Neural cell (in vitro differentiated cells): ENCODE data around the gene AIMP1. TPM values are rescaled to one million over a fixed set of nuclear protein-coding genes. Genes with fewer than 3 reads are reported as not detected.

Experiments used
- H2AFZ ChIP-seq: fragments of 200-600, 300-800 bp; sonication (generic), shearing (Covaris generic); 2 replicates; pipeline ENCODE4 v1.6.0; 2014; ENCODE audit warnings: low read depth, mild to moderate bottlenecking, antibody characterized with exemption, low read length, moderate library complexity
- H3F3A ChIP-seq: fragments of 200-600 bp; shearing (Covaris generic); 2 replicates; pipeline ENCODE4 v1.6.1; 2016; ENCODE audit warnings: mild to moderate bottlenecking, moderate library complexity, mixed read lengths, antibody characterized with exemption, low read length; ENCODE audit not compliant: insufficient read depth, poor library complexity, severe bottlenecking
- H3K27ac ChIP-seq: fragments of 200-600, 300-800 bp; sonication (generic), shearing (Covaris generic); 2 replicates; pipeline ENCODE4 v1.5.1; 2014; ENCODE audit warnings: mild to moderate bottlenecking, low read length, moderate library complexity
- H3K27me3 ChIP-seq: fragments of 300-800, 200-600 bp; sonication (generic), shearing (Covaris generic); 2 replicates; pipeline ENCODE4 v1.6.0; 2014; ENCODE audit warnings: mild to moderate bottlenecking, low read depth, low read length, moderate library complexity; ENCODE audit not compliant: insufficient read depth
- H3K36me3 ChIP-seq: fragments of 300-800, 200-600 bp; sonication (generic), shearing (Covaris generic); 2 replicates; pipeline ENCODE4 v1.5.1; 2014; ENCODE audit warnings: mild to moderate bottlenecking, antibody characterized with exemption, low read length, moderate library complexity; ENCODE audit not compliant: insufficient read depth
- H3K4me2 ChIP-seq: fragments of 300-800, 200-600 bp; sonication (generic), shearing (Covaris generic); 2 replicates; pipeline ENCODE4 v1.6.0; 2014; ENCODE audit warnings: mild to moderate bottlenecking, low read length
- H3K4me3 ChIP-seq: fragments of 300-800, 200-600 bp; sonication (generic), shearing (Covaris generic); 2 replicates; pipeline ENCODE4 v1.5.1; 2014; ENCODE audit warnings: mild to moderate bottlenecking, low read length, moderate library complexity
- H3K79me2 ChIP-seq: fragments of 200-600 bp; shearing (Covaris generic); replicated peaks from 2 replicates; pipeline ENCODE4 v1.6.0; 2014; ENCODE audit warnings: mild to moderate bottlenecking, low read length, moderate library complexity; ENCODE audit not compliant: insufficient read depth
- H3K9ac ChIP-seq: fragments of 300-800, 200-600 bp; sonication (generic), shearing (Covaris generic); 2 replicates; pipeline ENCODE4 v1.6.1; 2016; ENCODE audit warnings: mild to moderate bottlenecking, low read length, mixed read lengths
- H3K9me2 ChIP-seq: fragments of 200-600 bp; shearing (Covaris generic); 2 replicates; pipeline ENCODE4 v1.6.1; 2016; ENCODE audit warnings: mild to moderate bottlenecking, low read length, mixed read lengths; ENCODE audit not compliant: insufficient read depth
- H3K9me3 ChIP-seq: fragments of 200-600, 300-800 bp; sonication (generic), shearing (Covaris generic); 2 replicates; pipeline ENCODE4 v1.6.1; 2016; ENCODE audit warnings: mild to moderate bottlenecking, mixed run types, low read length, moderate library complexity, mixed read lengths
- H4K20me1 ChIP-seq: fragments of 200-600 bp; shearing (Covaris generic); 2 replicates; pipeline ENCODE4 v1.6.1; 2016; ENCODE audit warnings: mild to moderate bottlenecking, mixed run types; ENCODE audit not compliant: insufficient read depth
- EP300 ChIP-seq: fragments of 450-650 bp; conservative IDR thresholded peaks from 2 replicates; pipeline ENCODE4 v1.6.1; 2014; ENCODE audit warnings: antibody characterized with exemption, mild to moderate bottlenecking, moderate library complexity; ENCODE audit not compliant: poor library complexity, severe bottlenecking
- EZH2 ChIP-seq: fragments of 200-600, 300-800 bp; shearing (Covaris generic), sonication (generic); IDR thresholded peaks from 2 replicates; pipeline ENCODE4 v1.6.1; 2014; ENCODE audit warnings: antibody characterized with exemption, low read length, borderline replicate concordance, mild to moderate bottlenecking; ENCODE audit not compliant: insufficient read depth, poor library complexity, severe bottlenecking
- MXI1 ChIP-seq: fragments of 450-650 bp; conservative IDR thresholded peaks from 2 replicates; pipeline ENCODE4 v1.6.1; 2014; ENCODE audit warnings: antibody characterized with exemption, mild to moderate bottlenecking; ENCODE audit not compliant: poor library complexity, severe bottlenecking
- POLR2AphosphoS5 ChIP-seq: IDR thresholded peaks from 2 replicates; pipeline ENCODE4 v1.6.1; 2012
- RAD21 ChIP-seq: fragments of 450-650 bp; conservative IDR thresholded peaks from 2 replicates; pipeline ENCODE4 v1.6.1; 2014; ENCODE audit warnings: antibody characterized with exemption, mild to moderate bottlenecking, moderate library complexity
- SMC3 ChIP-seq: fragments of 450-650 bp; conservative IDR thresholded peaks from 2 replicates; pipeline ENCODE4 v1.6.1; 2014; ENCODE audit warnings: antibody characterized with exemption, mild to moderate bottlenecking, moderate library complexity; ENCODE audit not compliant: poor library complexity
- TAF1 ChIP-seq: IDR thresholded peaks from 2 replicates; pipeline ENCODE4 v1.6.1; 2012; ENCODE audit warnings: low read depth
- polyA plus RNA-seq: library from polyadenylated mRNA; depleted of rRNA; stranded (reverse); fragments of >200 nt; gene quantifications from 2 replicates; pipeline ENCODE4 v1.2.3, GENCODE V29; 2014
- TF ChIP-seq, protein P1 (sequence below): IDR thresholded peaks from 2 replicates; pipeline ENCODE4 v1.6.1; 2012; ENCODE audit warnings: borderline replicate concordance
- TF ChIP-seq, protein P2 (sequence below): fragments of 450-650 bp; IDR thresholded peaks from 2 replicates; pipeline ENCODE4 v1.5.1; 2014; ENCODE audit warnings: antibody characterized with exemption, mild to moderate bottlenecking, moderate library complexity; ENCODE audit not compliant: poor library complexity, severe bottlenecking

AIMP1 gene
- polyA plus RNA-seq, 1 donor from 2014 or later = 46.5 TPM

DNA sequence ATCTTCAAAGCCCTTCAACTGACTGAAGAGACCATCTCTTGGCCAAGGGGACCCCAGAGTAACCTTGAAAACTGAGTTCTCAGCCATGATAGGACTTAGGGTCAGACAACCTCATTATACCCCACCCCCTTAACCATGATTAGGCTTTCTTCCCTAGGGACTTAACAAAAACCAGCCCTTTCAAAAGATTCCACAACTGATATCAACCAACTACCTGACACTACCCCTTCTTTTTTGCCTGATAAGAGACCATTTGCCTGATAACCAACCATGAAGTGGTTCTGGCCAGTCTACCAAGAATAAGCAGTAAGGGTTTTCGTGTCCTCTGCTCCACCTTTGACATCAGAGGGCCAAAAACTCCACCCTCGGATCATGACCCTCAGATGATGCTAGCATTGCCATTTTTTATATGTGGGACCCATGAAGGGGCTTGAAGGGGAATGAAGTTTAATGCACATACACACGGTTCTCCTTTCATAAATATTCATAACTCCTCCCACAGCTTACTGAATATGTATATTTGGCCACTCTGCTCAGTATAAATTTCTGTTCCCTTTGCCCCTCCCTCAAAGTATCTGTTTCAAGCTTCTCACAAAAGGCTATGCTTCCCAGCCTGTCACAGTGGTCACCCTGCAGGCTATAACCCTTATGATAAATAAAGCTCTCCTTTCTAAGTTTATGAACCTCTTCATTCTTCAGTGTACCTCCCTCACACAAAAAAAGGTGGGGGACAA lies 12.6 kb upstream of the AIMP1 start:
- no peak overlapping the region for H3K27ac ChIP-seq
- H3K9me2 ChIP-seq = no peaks in the 10 kb centered on the region
- H3F3A ChIP-seq = no peaks in the 10 kb centered on the region
- no peaks in the 10 kb centered on the region for H4K20me1 ChIP-seq
- H3K9ac ChIP-seq = no peak overlapping the region
- no peak overlapping the region for H3K4me2 ChIP-seq
- no peaks in the 10 kb centered on the region for H3K9me3 ChIP-seq
- H3K79me2 ChIP-seq = no peaks in the 10 kb centered on the region
- no peak overlapping the region for H2AFZ ChIP-seq
- TF ChIP-seq SMC3 = no peak
- H3K27me3 ChIP-seq = no peaks in the 10 kb centered on the region
- no peaks in the 10 kb centered on the region for H3K36me3 ChIP-seq
- no peak overlapping the region for H3K4me3 ChIP-seq

DNA sequence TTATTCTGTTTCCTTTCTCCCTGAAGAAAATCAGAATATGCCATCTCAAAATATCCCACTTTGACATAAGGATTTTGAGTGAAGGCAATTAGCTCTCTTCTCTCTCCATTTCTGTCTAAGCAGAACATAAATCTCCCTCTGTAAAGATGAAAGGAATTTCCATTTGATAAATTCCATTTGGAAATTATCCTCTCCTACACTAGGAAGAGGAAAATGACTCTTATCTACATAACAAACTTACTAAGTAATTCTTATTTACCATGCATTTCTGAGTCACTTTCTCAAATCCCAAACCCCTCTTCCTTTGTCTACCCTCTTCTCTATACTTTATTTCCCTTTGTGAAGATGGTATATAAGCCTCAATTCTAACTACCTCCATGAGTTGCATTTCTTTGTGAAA lies 11.7 kb upstream of the AIMP1 start:
- no peak for TF ChIP-seq SMC3
- TF ChIP-seq POLR2AphosphoS5 = no peak
- TF ChIP-seq MXI1 = no peak
- TF ChIP-seq, protein P1, sequence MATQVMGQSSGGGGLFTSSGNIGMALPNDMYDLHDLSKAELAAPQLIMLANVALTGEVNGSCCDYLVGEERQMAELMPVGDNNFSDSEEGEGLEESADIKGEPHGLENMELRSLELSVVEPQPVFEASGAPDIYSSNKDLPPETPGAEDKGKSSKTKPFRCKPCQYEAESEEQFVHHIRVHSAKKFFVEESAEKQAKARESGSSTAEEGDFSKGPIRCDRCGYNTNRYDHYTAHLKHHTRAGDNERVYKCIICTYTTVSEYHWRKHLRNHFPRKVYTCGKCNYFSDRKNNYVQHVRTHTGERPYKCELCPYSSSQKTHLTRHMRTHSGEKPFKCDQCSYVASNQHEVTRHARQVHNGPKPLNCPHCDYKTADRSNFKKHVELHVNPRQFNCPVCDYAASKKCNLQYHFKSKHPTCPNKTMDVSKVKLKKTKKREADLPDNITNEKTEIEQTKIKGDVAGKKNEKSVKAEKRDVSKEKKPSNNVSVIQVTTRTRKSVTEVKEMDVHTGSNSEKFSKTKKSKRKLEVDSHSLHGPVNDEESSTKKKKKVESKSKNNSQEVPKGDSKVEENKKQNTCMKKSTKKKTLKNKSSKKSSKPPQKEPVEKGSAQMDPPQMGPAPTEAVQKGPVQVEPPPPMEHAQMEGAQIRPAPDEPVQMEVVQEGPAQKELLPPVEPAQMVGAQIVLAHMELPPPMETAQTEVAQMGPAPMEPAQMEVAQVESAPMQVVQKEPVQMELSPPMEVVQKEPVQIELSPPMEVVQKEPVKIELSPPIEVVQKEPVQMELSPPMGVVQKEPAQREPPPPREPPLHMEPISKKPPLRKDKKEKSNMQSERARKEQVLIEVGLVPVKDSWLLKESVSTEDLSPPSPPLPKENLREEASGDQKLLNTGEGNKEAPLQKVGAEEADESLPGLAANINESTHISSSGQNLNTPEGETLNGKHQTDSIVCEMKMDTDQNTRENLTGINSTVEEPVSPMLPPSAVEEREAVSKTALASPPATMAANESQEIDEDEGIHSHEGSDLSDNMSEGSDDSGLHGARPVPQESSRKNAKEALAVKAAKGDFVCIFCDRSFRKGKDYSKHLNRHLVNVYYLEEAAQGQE = no peak
- TF ChIP-seq RAD21 = no peak
- no peak for TF ChIP-seq EP300
- TF ChIP-seq TAF1 = no peak
- no peak for TF ChIP-seq EZH2
- TF ChIP-seq, protein P2, sequence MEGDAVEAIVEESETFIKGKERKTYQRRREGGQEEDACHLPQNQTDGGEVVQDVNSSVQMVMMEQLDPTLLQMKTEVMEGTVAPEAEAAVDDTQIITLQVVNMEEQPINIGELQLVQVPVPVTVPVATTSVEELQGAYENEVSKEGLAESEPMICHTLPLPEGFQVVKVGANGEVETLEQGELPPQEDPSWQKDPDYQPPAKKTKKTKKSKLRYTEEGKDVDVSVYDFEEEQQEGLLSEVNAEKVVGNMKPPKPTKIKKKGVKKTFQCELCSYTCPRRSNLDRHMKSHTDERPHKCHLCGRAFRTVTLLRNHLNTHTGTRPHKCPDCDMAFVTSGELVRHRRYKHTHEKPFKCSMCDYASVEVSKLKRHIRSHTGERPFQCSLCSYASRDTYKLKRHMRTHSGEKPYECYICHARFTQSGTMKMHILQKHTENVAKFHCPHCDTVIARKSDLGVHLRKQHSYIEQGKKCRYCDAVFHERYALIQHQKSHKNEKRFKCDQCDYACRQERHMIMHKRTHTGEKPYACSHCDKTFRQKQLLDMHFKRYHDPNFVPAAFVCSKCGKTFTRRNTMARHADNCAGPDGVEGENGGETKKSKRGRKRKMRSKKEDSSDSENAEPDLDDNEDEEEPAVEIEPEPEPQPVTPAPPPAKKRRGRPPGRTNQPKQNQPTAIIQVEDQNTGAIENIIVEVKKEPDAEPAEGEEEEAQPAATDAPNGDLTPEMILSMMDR = no peak
- Histone ChIP-seq H3K27me3 (no peaks in the 10 kb centered on the region), H3K9me3 (no peaks in the 10 kb centered on the region), H3K27ac (no peak overlapping the region), H3K79me2 (peaks cover 3% of the 10 kb centered on the region), H3K9ac (no peak overlapping the region), H3K9me2 (no peaks in the 10 kb centered on the region), H3K4me3 (no peak overlapping the region), H4K20me1 (no peaks in the 10 kb centered on the region), H3K4me2 (no peak overlapping the region), H3F3A (no peaks in the 10 kb centered on the region), H2AFZ (no peak overlapping the region), H3K36me3 (no peaks in the 10 kb centered on the region)
